CD14-positive monocyte (primary cell): ENCODE results near the gene GPC6. TPM values are rescaled to one million over a fixed set of nuclear protein-coding genes. Genes with fewer than 3 reads are reported as not detected.

Experiments
- DNase-seq, 3 donors: peaks; one replicate each; pipeline ENCODE4 v3.0.0-alpha.2; 2011 to 2022
- H2AFZ ChIP-seq: 2 replicates; pipeline ENCODE4 v1.6.0; 2012; ENCODE audit warnings: mild to moderate bottlenecking, low read depth, low read length, inconsistent platforms; ENCODE audit not compliant: insufficient read depth, poor library complexity, severe bottlenecking
- H3K27ac ChIP-seq, 2 donors: 1 replicate in 1 of 2; 2 replicates in 1 of 2; pipeline ENCODE4 v1.5.1; 2012 to 2013; ENCODE audit warnings: low read length in 2 of 2, control low read depth in 1 of 2, inconsistent platforms in 1 of 2, low read depth in 1 of 2, mild to moderate bottlenecking in 1 of 2
- H3K27me3 ChIP-seq, 2 donors: one replicate each; pipeline versions ENCODE4 v1.6.0 to v1.6.1; 2011 to 2013; ENCODE audit warnings: low read length in 2 of 2; ENCODE audit not compliant: control insufficient read depth in 2 of 2, insufficient read depth in 2 of 2
- H3K36me3 ChIP-seq, 2 donors: replicated peaks in 1 of 2; 1 replicate in 1 of 2; 2 replicates in 1 of 2; pipeline versions ENCODE4 v1.5.1 to v1.6.1; 2012 to 2013; ENCODE audit warnings: low read length in 2 of 2, control low read depth in 1 of 2, inconsistent platforms in 1 of 2, mild to moderate bottlenecking in 1 of 2; ENCODE audit not compliant: insufficient read depth in 2 of 2, control insufficient read depth in 1 of 2
- H3K4me1 ChIP-seq, 2 donors: 1 replicate in 1 of 2; 2 replicates in 1 of 2; pipeline versions ENCODE4 v1.5.1 to v1.6.1; 2012 to 2013; ENCODE audit warnings: low read length in 2 of 2, control low read depth in 1 of 2, inconsistent platforms in 1 of 2, mild to moderate bottlenecking in 1 of 2, moderate library complexity in 1 of 2; ENCODE audit not compliant: insufficient read depth in 2 of 2, control insufficient read depth in 1 of 2
- H3K4me2 ChIP-seq: replicated peaks from 2 replicates; pipeline ENCODE3; 2012; ENCODE audit warnings: low read length, moderate library complexity, mild to moderate bottlenecking; ENCODE audit not compliant: poor library complexity, severe bottlenecking; ENCODE audit errors: extremely low read depth
- H3K4me3 ChIP-seq, 3 experiments: fragments of 200-600 bp in 1 of 3; sonication (generic) in 1 of 3; replicated peaks in 1 of 3; 1 replicate in 2 of 3; 2 replicates in 1 of 3; pipeline ENCODE4 v1.5.1; 2011 to 2013; ENCODE audit warnings: low read length in 3 of 3, mild to moderate bottlenecking in 3 of 3, control low read depth in 2 of 3, low read depth in 2 of 3, inconsistent platforms in 1 of 3, moderate library complexity in 1 of 3
- H3K79me2 ChIP-seq: 2 replicates; pipeline ENCODE4 v1.6.0; 2012; ENCODE audit warnings: mild to moderate bottlenecking, control low read depth, inconsistent platforms, low read length, moderate library complexity; ENCODE audit not compliant: insufficient read depth
- H3K9ac ChIP-seq: 2 replicates; pipeline ENCODE4 v1.6.0; 2017; ENCODE audit warnings: low read length, mild to moderate bottlenecking; ENCODE audit not compliant: insufficient read depth, poor library complexity, severe bottlenecking
- H3K9me3 ChIP-seq, 2 donors: replicated peaks in 1 of 2; 1 replicate in 1 of 2; 2 replicates in 1 of 2; pipeline versions ENCODE4 v1.5.1 to v1.6.1; 2012 to 2013; ENCODE audit warnings: low read length in 2 of 2, control low read depth in 1 of 2; ENCODE audit not compliant: control insufficient read depth in 1 of 2, insufficient read depth in 1 of 2
- H4K20me1 ChIP-seq: 2 replicates; pipeline ENCODE4 v1.6.0; 2012; ENCODE audit warnings: mild to moderate bottlenecking, low read length, control low read depth, moderate library complexity; ENCODE audit not compliant: insufficient read depth
- H3K27ac Mint-ChIP-seq, 7 donors: one replicate each; pipeline ENCODE4 v1.8.0; 2020; ENCODE audit warnings: mild to moderate bottlenecking in 7 of 7, mixed read lengths in 7 of 7, moderate library complexity in 6 of 7, inconsistent platforms in 2 of 7
- H3K27me3 Mint-ChIP-seq, 3 donors: one replicate each; pipeline ENCODE4 v1.8.0; 2021 to 2022; ENCODE audit warnings: low read depth in 3 of 3, mild to moderate bottlenecking in 3 of 3, mixed read lengths in 3 of 3, moderate library complexity in 3 of 3, inconsistent platforms in 1 of 3
- H3K36me3 Mint-ChIP-seq, 2 donors: one replicate each; pipeline ENCODE4 v1.8.0; 2020; ENCODE audit warnings: mixed read lengths in 2 of 2, inconsistent platforms in 1 of 2, mild to moderate bottlenecking in 1 of 2
- H3K4me1 Mint-ChIP-seq: one replicate; pipeline ENCODE4 v1.8.0; 2020; ENCODE audit warnings: mild to moderate bottlenecking, mixed read lengths
- H3K4me3 Mint-ChIP-seq, 2 donors: one replicate each; pipeline ENCODE4 v1.8.0; 2020; ENCODE audit warnings: mild to moderate bottlenecking in 2 of 2, mixed read lengths in 2 of 2, moderate library complexity in 1 of 2
- H3K9me3 Mint-ChIP-seq, 7 donors: one replicate each; pipeline ENCODE4 v1.8.0; 2020 to 2022; ENCODE audit warnings: mixed read lengths in 7 of 7, mild to moderate bottlenecking in 6 of 7, moderate library complexity in 6 of 7, inconsistent platforms in 2 of 7
- CTCF ChIP-seq: fragments of 200-600 bp; IDR thresholded peaks from one replicate; pipeline ENCODE4 v1.8.0; 2022; ENCODE audit warnings: antibody characterized with exemption, mild to moderate bottlenecking
- WGBS: methylation state at CpG from one replicate; pipeline ENCODE4 v1.1.5; 2013; ENCODE audit warnings: missing lambda C conversion rate; ENCODE audit not compliant: insufficient coverage; 5-methylcytosine and 5-hydroxymethylcytosine counted together
- intact Hi-C, 2 donors: fragments of 100-400 bp; cut with micrococcal nuclease; formaldehyde crosslinking; loops; one replicate each; pipeline versions ENCODE4 v1.15.0 to v1.15.1; 2023
- polyA plus RNA-seq, 3 donors: library from polyadenylated mRNA; depleted of rRNA in 1 of 3; unstranded in 2 of 3; stranded (reverse) in 1 of 3; fragments of 300-500 nt in 2 of 3; fragments of >200 nt in 1 of 3; fragmentation: Illumina TruSeq in 2 of 3; gene quantifications; 1 replicate in 2 of 3; 2 replicates in 1 of 3; pipeline ENCODE4 v1.2.3, GENCODE V29; 2012 to 2021

The GPC6 gene
- polyA plus RNA-seq, 3 donors = not detected

- Histone ChIP-seq H3K4me3 (no peak overlapping the region), H4K20me1 (no peaks in the 10 kb centered on the region), H3K27me3 (no peaks in the 10 kb centered on the region), H3K36me3 (no peaks in the 10 kb centered on the region), H3K9me3 (peaks cover 0 to 12% of the 10 kb centered on the region in 2 donors), H3K79me2 (no peaks in the 10 kb centered on the region), H2AFZ (no peak overlapping the region), H3K9ac (no peak overlapping the region), H3K4me1 (no peaks in the 10 kb centered on the region), H3K4me2 (no peak overlapping the region), H3K27ac (no peak overlapping the region)
- Mint-ChIP-seq H3K4me1 (no peaks in the 10 kb centered on the region), H3K9me3 (peaks cover 0 to 16% (median 3%) of the 10 kb centered on the region in 7 donors), H3K36me3 (no peaks in the 10 kb centered on the region), H3K27ac (no peak overlapping the region), H3K4me3 (no peak overlapping the region), H3K27me3 (no peaks in the 10 kb centered on the region)
- intact Hi-C loops = no loop called here
- WGBS = 75% methylated on average over 1 of the region's 4 CpGs
- TF ChIP-seq CTCF = no peak
- no peak for DNase-seq
Observed at GRCh38 chr13:93336728-93337127, 110.1 kb downstream of the GPC6 start.

GRCh38 chr13:93338030-93338429, 111.4 kb downstream of the GPC6 start:
- H3K9me3 Mint-ChIP-seq = peaks cover 0 to 18% (median 5%) of the 10 kb centered on the region in 7 donors
- Histone ChIP-seq H3K4me1 (no peaks in the 10 kb centered on the region), H3K4me3 (no peak overlapping the region), H4K20me1 (no peaks in the 10 kb centered on the region), H3K9ac (no peak overlapping the region), H3K79me2 (no peaks in the 10 kb centered on the region), H2AFZ (no peak overlapping the region), H3K9me3 (peaks cover 0 to 19% of the 10 kb centered on the region in 2 donors), H3K4me2 (no peak overlapping the region), H3K27ac (no peak overlapping the region), H3K27me3 (no peaks in the 10 kb centered on the region), H3K36me3 (no peaks in the 10 kb centered on the region)
- H3K4me3 Mint-ChIP-seq = no peak overlapping the region
- no peaks in the 10 kb centered on the region for H3K27me3 Mint-ChIP-seq
- H3K36me3 Mint-ChIP-seq = no peaks in the 10 kb centered on the region
- no peak overlapping the region for H3K27ac Mint-ChIP-seq
- intact Hi-C loops = no loop called here
- DNase-seq = no peak
- no peaks in the 10 kb centered on the region for H3K4me1 Mint-ChIP-seq
- TF ChIP-seq CTCF = no peak
- WGBS = no CpG with 5 or more reads among the region's 5 CpGs
